A673 (cell line): Measurements from ENCODE around the gene PSMB2. TPM values are rescaled to one million over a fixed set of nuclear protein-coding genes. Genes with fewer than 3 reads are reported as not detected.
"Not testable (repeated sequence)": the region's sequence is repeated elsewhere in the genome, so short reads cannot be mapped to it uniquely, and the experiment has no call there.

Experiments used
- Bru-seq: library from RNA; stranded (reverse); fragments of 400-500 nt; gene quantifications from one replicate; lab custom pipeline; 2021; lab: Mats Ljungman, UMichigan
- BruChase-seq, 2 experiments: library from RNA; stranded (reverse); fragments of 400-500 nt; gene quantifications; one replicate each; lab custom pipeline; 2021; lab: Mats Ljungman, UMichigan
- BruUV-seq: library from RNA; stranded (reverse); fragments of 400-500 nt; replicated peaks from 2 replicates; lab custom pipeline; 2021; lab: Mats Ljungman, UMichigan
- CTCF ChIA-PET: fragments of 300-600 bp; sonication (Branson Sonifier 250); formaldehyde crosslinking; loops from one replicate; lab custom pipeline; 2022; ENCODE audit warnings: antibody characterized with exemption; lab: Charles Lee
- POLR2A ChIA-PET: fragments of 300-600 bp; sonication (Branson Sonifier 250); formaldehyde crosslinking; loops from one replicate; lab custom pipeline; 2022; ENCODE audit warnings: antibody characterized with exemption; ENCODE audit not compliant: low non-redundant PET; lab: Charles Lee
- DNase-seq: peaks from one replicate; pipeline ENCODE4 v3.0.0-alpha.2; 2015; ENCODE audit warnings: low spot score
- H3K27ac ChIP-seq: fragments of 200-600 bp; sonication (generic); 2 replicates; pipeline ENCODE4 v1.5.1; 2016; ENCODE audit warnings: mixed run types, low read depth, mild to moderate bottlenecking, mixed read lengths, antibody characterized with exemption, low read length; ENCODE audit not compliant: poor library complexity, severe bottlenecking
- H3K27me3 ChIP-seq: fragments of 200-600 bp; sonication (generic); replicated peaks from 2 replicates; pipeline ENCODE4 v1.6.1; 2017; ENCODE audit warnings: mixed run types, low read depth, mild to moderate bottlenecking, mixed read lengths, antibody characterized with exemption, low read length; ENCODE audit not compliant: insufficient read depth, poor library complexity
- H3K36me3 ChIP-seq: fragments of 200-600 bp; sonication (generic); 2 replicates; pipeline ENCODE4 v1.6.1; 2016; ENCODE audit warnings: mixed run types, mild to moderate bottlenecking, mixed read lengths, antibody characterized with exemption, low read length; ENCODE audit not compliant: insufficient read depth, poor library complexity, severe bottlenecking
- H3K4me1 ChIP-seq: fragments of 200-600 bp; sonication (generic); 2 replicates; pipeline ENCODE4 v1.6.1; 2017; ENCODE audit warnings: mixed run types, mild to moderate bottlenecking, mixed read lengths, antibody characterized with exemption, low read length; ENCODE audit not compliant: insufficient read depth, poor library complexity, severe bottlenecking
- H3K4me3 ChIP-seq: fragments of 200-600 bp; sonication (generic); 2 replicates; pipeline ENCODE4 v1.5.1; 2016; ENCODE audit warnings: low read depth, mixed run types, mild to moderate bottlenecking, mixed read lengths, low read length; ENCODE audit not compliant: poor library complexity, severe bottlenecking
- H3K9me3 ChIP-seq: fragments of 200-600 bp; sonication (generic); 2 replicates; pipeline ENCODE4 v1.6.1; 2016; ENCODE audit warnings: mixed run types, low read depth, mild to moderate bottlenecking, mixed read lengths, antibody characterized with exemption, low read length; ENCODE audit not compliant: poor library complexity, severe bottlenecking
- CTCF ChIP-seq: fragments of 300-800, 200-600 bp; sonication (generic); conservative IDR thresholded peaks from 2 replicates; pipeline ENCODE4 v1.5.1; 2017; ENCODE audit warnings: low read depth, mild to moderate bottlenecking, antibody characterized with exemption, low read length, moderate library complexity, mixed read lengths
- EZH2 ChIP-seq: fragments of 200-600 bp; sonication (generic); IDR thresholded peaks from 2 replicates; pipeline ENCODE4 v1.6.1; 2017; ENCODE audit warnings: borderline replicate concordance, low read depth, mild to moderate bottlenecking, mixed read lengths, antibody characterized with exemption, low read length; ENCODE audit not compliant: poor library complexity, severe bottlenecking
- intact Hi-C: fragments of 100-400 bp; cut with micrococcal nuclease; formaldehyde crosslinking; loops from one replicate; pipeline ENCODE4 v1.10.0; 2022; ENCODE audit not compliant: unreplicated experiment
- long read RNA-seq: library from polyadenylated mRNA; stranded (forward); transcript quantifications from one replicate; pipeline ENCODE4 v2.0.0, GENCODE V29; 2022
- total RNA-seq: library from RNA; stranded (reverse); gene quantifications from 2 replicates; pipeline ENCODE4 v1.2.3, GENCODE V29; 2021

Gene PSMB2
- total RNA-seq (162 and 169 TPM in 2 replicates), Bru-seq, nascent RNA (percentile 96 among the genes with signal in this experiment), BruChase-seq, experiment 1, labeled RNA remaining after a 2-hour chase (percentile 87 among the genes with signal in this experiment), BruChase-seq, experiment 2, labeled RNA remaining after a 6-hour chase (percentile 92 among the genes with signal in this experiment)
- long read RNA-seq, transcript PSMB2-201 (6 exons, 2,701 nt), result major isoform, 432 of 472 reads
- long read RNA-seq, partial matches to known transcripts, result 8 of 472 reads
- long read RNA-seq, other reads (novel, unspliced or antisense), result 32 of 472 reads

- POLR2A ChIA-PET, result no interaction called here
- H3K27me3 ChIP-seq, result peaks cover 13% of the 10 kb centered on the region
- intact Hi-C loops, result loop anchor here (5.0 kb wide), 1 partner anchor 76 kb away; the partner anchor contains the start of gene C1orf216
- CTCF ChIA-PET, result interaction anchor here (0.7 to 0.8 kb wide), 2 partner anchors 14 to 74 kb away, joined by 3 read pairs; no protein-coding TSS in a partner anchor
- H3K27ac ChIP-seq, result peak within 1 kb of the TSS; percentile 92
- no peaks in the 10 kb centered on the region for H3K9me3 ChIP-seq
- H3K36me3 ChIP-seq, result peaks cover under 1% of the 10 kb centered on the region
- DNase-seq, result peak; percentile 97
- H3K4me3 ChIP-seq, result peak within 1 kb of the TSS; percentile 90
- peaks cover 23% of the 10 kb centered on the region for H3K4me1 ChIP-seq
- no TSS peak for BruUV-seq
- TF ChIP-seq CTCF (no peak), EZH2 (no peak)
These were observed at the start of gene PSMB2 for GRCh38 chr1:35641233-35641866. Gene PSMB2, minus strand, starts transcription at chr1:35641526. Its CDS starts 94 bp downstream, at chr1:35641432.

GRCh38 chr1:35691080-35691479, 49.8 kb upstream of the PSMB2 start:
- intact Hi-C loops, result no loop called here
- ChIA-PET POLR2A (no interaction called here), CTCF (interaction anchor here (1.9 kb wide), 1 partner anchor 25 kb away, joined by 7 read pairs; no protein-coding TSS in a partner anchor)
- Histone ChIP-seq H3K27ac (no peak overlapping the region), H3K4me1 (peaks cover 16% of the 10 kb centered on the region), H3K36me3 (no peaks in the 10 kb centered on the region), H3K9me3 (no peaks in the 10 kb centered on the region), H3K27me3 (no peaks in the 10 kb centered on the region), H3K4me3 (no peak overlapping the region)
- DNase-seq, result peak; percentile 92
- no peak for TF ChIP-seq EZH2
- no peak for TF ChIP-seq CTCF
- no TSS peak for BruUV-seq

GRCh38 chr1:35690103-35690502, 48.8 kb upstream of the PSMB2 start:
- peaks cover 16% of the 10 kb centered on the region for H3K4me1 ChIP-seq
- H3K27me3 ChIP-seq, POLR2A ChIA-PET, H3K4me3 ChIP-seq, intact Hi-C loops, DNase-seq, H3K36me3 ChIP-seq, BruUV-seq, CTCF ChIA-PET, H3K27ac ChIP-seq, H3K9me3 ChIP-seq: not testable (repeated sequence)
